Epithelial cell of esophagus (primary cell): ENCODE data around the gene NT5DC2.

Source experiments
- DNase-seq: peaks from one replicate; pipeline ENCODE4 v3.0.0; 2010; ENCODE audit warnings: low read depth
- H3K4me3 ChIP-seq: 2 replicates; pipeline ENCODE4 v1.5.1; 2011; ENCODE audit warnings: mild to moderate bottlenecking, low read length, control low read depth
- TF ChIP-seq, protein P1 (sequence below): IDR thresholded peaks from 2 replicates; pipeline ENCODE4 v1.5.1; 2011; ENCODE audit warnings: low read depth, mild to moderate bottlenecking, low read length, control low read depth, inconsistent platforms; ENCODE audit not compliant: insufficient read depth; ENCODE audit errors: missing control alignments

The NT5DC2 gene

DNA sequence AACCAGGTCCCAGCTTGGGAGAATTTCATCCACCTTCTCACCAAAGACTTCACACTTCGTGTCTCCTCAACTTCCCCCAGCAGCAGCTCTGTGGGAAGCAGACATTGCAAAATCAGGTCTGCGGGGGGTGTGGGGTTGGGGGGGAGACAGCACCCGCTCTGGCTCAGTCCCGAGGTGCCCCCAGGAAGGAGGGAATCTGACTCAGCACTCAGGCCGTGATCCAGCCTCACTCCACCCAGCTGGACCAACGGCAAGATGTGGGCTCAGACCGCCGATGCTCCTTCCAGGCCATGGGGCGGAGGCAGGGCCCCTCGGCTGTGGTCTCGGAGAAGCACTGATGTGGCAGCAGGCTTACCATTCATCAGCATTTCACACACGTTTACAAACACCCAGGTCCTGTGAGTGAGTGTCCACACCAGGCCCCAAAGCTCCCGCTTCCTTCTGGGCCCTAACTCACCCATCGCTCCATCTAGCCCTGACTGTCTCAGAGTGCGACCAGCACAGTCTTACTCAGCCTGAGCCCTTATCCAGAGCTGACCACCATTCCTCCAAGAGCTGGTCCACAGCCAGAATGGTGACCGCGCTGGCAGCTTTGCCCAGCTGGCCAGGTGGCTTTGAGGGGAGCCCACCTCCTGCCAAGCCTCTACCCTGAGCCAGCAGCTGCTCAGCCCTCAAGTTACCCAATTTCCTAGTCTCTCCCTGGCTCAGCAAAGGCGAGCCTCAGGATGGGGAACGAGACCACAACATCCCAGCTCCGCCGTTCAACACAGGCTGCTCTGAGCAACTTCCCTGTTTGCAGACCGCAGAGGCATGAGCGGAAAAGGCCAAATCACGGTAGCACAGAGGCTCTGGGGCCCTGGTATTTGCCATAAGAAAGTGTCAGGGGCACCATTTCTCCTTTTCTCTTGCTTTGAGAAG lies 35.3 kb downstream of the NT5DC2 start:
- DNase-seq: no peak
- TF ChIP-seq, protein P1, sequence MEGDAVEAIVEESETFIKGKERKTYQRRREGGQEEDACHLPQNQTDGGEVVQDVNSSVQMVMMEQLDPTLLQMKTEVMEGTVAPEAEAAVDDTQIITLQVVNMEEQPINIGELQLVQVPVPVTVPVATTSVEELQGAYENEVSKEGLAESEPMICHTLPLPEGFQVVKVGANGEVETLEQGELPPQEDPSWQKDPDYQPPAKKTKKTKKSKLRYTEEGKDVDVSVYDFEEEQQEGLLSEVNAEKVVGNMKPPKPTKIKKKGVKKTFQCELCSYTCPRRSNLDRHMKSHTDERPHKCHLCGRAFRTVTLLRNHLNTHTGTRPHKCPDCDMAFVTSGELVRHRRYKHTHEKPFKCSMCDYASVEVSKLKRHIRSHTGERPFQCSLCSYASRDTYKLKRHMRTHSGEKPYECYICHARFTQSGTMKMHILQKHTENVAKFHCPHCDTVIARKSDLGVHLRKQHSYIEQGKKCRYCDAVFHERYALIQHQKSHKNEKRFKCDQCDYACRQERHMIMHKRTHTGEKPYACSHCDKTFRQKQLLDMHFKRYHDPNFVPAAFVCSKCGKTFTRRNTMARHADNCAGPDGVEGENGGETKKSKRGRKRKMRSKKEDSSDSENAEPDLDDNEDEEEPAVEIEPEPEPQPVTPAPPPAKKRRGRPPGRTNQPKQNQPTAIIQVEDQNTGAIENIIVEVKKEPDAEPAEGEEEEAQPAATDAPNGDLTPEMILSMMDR: no peak
- H3K4me3 ChIP-seq: no peak overlapping the region

DNA sequence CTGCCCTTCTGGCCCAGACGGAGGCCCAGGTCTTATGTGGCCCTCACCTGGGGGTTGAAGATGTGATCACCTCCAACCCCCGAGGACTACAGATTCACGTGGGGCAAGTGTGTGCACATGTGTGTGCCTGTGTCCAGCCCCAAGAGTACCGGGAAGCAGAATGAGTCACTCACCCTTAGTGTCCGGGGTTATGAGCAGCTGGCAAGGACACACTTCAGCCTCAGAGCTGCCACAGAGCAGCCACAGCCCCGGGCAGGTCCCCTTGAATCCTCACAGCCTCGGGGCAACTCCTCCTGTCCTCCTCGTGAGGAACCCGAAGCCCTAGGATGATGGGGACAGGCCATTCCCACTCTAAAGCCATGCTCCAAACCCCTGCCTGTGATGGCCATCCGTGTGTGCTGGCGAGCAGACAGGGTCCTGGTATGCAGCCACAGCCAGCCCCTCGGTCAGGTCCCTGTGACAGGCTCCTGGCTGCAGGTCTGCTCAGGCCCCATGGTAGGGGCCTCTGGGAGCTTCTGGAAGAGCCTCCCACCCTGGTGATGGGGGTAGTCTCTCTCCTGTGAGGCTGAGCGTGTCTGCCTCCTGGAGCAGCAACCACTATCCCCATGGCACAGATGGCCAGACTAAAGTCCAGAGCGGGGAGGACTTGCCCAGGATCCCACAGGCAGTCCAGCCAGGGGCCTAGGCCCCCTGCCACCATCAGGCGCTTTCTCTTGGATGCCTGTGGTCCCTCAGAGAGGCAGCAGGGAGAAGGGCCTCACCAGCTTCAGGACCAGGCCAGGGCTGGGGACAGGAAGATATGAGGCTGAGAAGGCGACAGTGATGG lies 37.7 kb downstream of the NT5DC2 start:
- TF ChIP-seq, protein P1: no peak
- DNase-seq: peak; percentile 28
- H3K4me3 ChIP-seq: no peak overlapping the region

DNA sequence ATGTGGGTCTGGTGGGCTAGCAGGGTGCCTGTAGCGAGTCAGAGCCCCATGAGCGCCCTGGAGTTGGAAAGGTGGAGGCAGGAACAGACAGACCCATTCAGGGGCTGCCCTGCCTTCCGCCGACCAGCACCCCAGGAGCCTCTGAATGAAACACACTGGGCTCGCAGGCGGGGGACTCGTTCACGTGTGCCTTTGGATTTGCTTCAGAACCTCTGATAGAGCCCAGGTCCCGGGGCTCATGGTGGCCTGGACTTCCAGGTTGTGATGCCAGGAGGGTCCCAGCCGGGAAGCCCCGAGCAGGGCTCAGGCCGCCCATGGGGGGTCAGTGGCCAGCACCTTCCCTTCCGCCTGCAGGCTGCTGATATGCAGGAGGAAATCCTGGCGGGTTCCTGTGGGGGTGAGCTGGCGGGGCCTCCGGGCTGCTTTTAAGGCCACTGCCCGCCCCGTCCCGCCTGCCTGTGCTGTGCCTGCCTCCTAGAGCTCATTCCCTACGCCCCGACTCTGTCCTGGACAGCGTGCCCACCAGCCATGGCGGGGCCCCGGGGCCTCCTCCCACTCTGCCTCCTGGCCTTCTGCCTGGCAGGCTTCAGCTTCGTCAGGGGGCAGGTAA lies 38.7 kb downstream of the NT5DC2 start, which contains the start of gene STAB1:
STAB1 (plus strand) TSS at position 453 of the 610 bp plus-strand sequence; CDS start at position 529, 76 bp downstream.
- TF ChIP-seq, protein P1: no peak
- H3K4me3 ChIP-seq: no peak within 1 kb of the TSS
- DNase-seq: no peak

DNA sequence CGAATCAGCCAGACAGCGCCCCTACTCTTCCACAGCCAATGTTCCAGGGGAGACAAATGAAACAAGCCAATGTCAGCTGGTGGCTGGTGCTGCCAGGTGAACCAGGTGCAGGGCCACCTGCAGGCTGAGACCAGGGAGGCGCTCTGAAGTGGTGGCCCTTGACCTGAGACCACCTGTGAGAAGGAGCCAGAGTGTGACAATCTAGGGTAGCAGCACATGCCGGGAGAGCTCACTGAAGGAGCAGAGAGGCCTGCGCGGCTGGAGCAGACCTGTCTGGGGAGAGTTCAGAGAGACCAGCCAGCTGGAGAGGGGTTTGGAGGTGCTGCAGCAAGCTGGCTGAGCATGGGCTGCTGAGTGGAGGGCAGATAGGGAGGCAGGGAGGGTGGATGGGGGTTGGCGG lies 39.2 kb downstream of the NT5DC2 start:
- H3K4me3 ChIP-seq: no peak overlapping the region
- TF ChIP-seq, protein P1: no peak
- DNase-seq: no peak

DNA sequence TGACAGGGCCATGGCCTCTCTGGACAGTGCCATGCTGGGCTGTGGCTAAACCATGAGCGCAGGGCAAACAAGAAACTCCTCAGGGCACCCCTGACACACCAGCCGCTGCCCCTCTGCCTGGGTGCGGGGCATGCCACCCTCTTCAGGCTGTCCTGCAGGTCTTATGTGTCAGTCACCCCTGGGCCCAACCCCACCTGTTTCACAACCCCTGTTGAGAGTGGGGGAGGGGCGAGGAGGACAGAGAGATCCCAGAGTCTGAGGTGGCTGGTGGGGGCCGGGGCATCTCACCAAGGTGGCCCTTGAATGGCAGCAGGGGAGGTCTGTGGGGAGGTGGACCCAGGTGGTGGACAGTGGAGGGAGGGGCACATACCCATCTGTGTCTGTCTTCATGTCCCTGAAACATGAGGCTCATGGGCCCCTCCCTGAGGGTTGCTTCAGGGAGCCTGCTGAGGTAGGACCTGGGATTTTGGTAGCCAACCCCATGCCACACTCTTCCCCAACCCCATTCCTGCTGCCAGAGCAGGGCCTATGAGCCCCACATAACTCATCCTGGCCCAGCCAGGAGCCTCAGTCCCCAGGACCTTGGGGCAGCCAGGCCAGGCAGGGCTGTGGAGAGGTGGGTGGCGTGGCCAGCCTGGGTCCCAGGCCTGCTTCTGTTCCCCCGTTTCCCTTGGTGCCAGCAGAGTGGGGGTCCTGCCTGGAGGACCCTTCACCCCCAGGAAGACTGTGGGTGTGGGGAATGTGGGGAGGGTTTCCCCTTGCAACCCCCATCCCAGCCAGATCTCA lies 40.2 kb downstream of the NT5DC2 start:
- H3K4me3 ChIP-seq: no peak overlapping the region
- TF ChIP-seq, protein P1: no peak
- no peak for DNase-seq

DNA sequence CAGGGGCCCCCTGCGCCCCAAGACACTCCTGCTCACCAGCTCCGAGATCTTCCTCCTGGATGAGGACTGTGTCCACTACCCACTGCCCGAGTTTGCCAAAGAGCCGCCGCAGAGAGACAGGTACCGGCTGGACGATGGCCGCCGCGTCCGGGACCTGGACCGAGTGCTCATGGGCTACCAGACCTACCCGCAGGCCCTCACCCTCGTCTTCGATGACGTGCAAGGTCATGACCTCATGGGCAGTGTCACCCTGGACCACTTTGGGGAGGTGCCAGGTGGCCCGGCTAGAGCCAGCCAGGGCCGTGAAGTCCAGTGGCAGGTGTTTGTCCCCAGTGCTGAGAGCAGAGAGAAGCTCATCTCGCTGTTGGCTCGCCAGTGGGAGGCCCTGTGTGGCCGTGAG lies 41.6 kb downstream of the NT5DC2 start:
- TF ChIP-seq, protein P1: no peak
- no peak for DNase-seq
- no peak overlapping the region for H3K4me3 ChIP-seq
